ENCODE measurements around the gene NUBP2. TPM values are rescaled to one million over a fixed set of nuclear protein-coding genes. Genes with fewer than 3 reads are reported as not detected.

Gene NUBP2
- total RNA-seq, 1 experiment from 2014 or later: 103 TPM

DNA sequence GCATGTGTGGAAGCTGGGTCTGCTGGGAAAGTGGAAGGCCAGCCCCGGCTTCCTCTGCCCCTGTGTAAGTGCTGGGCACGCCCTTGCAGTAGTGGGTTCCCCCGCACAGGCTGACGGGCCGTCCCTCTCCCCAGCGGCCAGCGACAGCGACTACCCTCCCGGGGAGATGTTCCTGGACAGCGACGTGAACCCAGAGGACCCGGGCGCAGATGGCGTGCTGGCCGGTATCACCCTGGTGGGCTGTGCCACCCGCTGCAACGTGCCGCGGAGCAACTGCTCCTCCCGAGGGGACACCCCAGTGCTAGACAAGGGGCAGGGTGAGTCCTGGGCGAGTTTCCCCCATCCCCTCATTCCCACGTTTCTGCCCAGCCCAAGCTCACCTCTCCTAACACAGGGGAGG, 16.9 kb upstream of the NUBP2 start:
- TF ChIP-seq ZFX (IDR thresholded peaks at IDR 0.05): no peak
- TF ChIP-seq CEBPB (IDR thresholded peaks at IDR 0.05; ENCODE audit: low read depth): no peak
- TF ChIP-seq YY1 (IDR thresholded peaks at IDR 0.05; ENCODE audit: extremely low read depth, insufficient replicate concordance, low read depth, low read length): no peak
- no peak for TF ChIP-seq SP1 (IDR thresholded peaks at IDR 0.05; ENCODE audit: low read depth)
- no peak for TF ChIP-seq ZNF274 (IDR thresholded peaks at IDR 0.05; ENCODE audit: low read depth, low read length)
- TF ChIP-seq CBX3 (IDR thresholded peaks at IDR 0.05; ENCODE audit: low read depth): no peak
- no peak for TF ChIP-seq POLR2A (IDR thresholded peaks at IDR 0.05; ENCODE audit: borderline replicate concordance, extremely low read depth, insufficient read depth, insufficient read length)
- no peak for TF ChIP-seq POLR2AphosphoS5 (IDR thresholded peaks at IDR 0.05; ENCODE audit: low read depth, low read length)
- TF ChIP-seq, protein P1, sequence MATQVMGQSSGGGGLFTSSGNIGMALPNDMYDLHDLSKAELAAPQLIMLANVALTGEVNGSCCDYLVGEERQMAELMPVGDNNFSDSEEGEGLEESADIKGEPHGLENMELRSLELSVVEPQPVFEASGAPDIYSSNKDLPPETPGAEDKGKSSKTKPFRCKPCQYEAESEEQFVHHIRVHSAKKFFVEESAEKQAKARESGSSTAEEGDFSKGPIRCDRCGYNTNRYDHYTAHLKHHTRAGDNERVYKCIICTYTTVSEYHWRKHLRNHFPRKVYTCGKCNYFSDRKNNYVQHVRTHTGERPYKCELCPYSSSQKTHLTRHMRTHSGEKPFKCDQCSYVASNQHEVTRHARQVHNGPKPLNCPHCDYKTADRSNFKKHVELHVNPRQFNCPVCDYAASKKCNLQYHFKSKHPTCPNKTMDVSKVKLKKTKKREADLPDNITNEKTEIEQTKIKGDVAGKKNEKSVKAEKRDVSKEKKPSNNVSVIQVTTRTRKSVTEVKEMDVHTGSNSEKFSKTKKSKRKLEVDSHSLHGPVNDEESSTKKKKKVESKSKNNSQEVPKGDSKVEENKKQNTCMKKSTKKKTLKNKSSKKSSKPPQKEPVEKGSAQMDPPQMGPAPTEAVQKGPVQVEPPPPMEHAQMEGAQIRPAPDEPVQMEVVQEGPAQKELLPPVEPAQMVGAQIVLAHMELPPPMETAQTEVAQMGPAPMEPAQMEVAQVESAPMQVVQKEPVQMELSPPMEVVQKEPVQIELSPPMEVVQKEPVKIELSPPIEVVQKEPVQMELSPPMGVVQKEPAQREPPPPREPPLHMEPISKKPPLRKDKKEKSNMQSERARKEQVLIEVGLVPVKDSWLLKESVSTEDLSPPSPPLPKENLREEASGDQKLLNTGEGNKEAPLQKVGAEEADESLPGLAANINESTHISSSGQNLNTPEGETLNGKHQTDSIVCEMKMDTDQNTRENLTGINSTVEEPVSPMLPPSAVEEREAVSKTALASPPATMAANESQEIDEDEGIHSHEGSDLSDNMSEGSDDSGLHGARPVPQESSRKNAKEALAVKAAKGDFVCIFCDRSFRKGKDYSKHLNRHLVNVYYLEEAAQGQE (IDR thresholded peaks at IDR 0.05; ENCODE audit: low read depth): no peak
- no peak for TF ChIP-seq EZH2 (IDR thresholded peaks at IDR 0.05)
- TF ChIP-seq, protein P2, sequence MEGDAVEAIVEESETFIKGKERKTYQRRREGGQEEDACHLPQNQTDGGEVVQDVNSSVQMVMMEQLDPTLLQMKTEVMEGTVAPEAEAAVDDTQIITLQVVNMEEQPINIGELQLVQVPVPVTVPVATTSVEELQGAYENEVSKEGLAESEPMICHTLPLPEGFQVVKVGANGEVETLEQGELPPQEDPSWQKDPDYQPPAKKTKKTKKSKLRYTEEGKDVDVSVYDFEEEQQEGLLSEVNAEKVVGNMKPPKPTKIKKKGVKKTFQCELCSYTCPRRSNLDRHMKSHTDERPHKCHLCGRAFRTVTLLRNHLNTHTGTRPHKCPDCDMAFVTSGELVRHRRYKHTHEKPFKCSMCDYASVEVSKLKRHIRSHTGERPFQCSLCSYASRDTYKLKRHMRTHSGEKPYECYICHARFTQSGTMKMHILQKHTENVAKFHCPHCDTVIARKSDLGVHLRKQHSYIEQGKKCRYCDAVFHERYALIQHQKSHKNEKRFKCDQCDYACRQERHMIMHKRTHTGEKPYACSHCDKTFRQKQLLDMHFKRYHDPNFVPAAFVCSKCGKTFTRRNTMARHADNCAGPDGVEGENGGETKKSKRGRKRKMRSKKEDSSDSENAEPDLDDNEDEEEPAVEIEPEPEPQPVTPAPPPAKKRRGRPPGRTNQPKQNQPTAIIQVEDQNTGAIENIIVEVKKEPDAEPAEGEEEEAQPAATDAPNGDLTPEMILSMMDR (IDR thresholded peaks at IDR 0.05 in 2 of 3, conservative IDR thresholded peaks at IDR 0.05 in 1 of 3; ENCODE audit: borderline replicate concordance in 1 of 3, insufficient read depth in 1 of 3, low read depth in 2 of 3, low read length in 2 of 3): no peak
- TF ChIP-seq, protein P3, sequence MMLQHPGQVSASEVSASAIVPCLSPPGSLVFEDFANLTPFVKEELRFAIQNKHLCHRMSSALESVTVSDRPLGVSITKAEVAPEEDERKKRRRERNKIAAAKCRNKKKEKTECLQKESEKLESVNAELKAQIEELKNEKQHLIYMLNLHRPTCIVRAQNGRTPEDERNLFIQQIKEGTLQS (IDR thresholded peaks at IDR 0.05): no peak
- TF ChIP-seq SRF (IDR thresholded peaks at IDR 0.05; ENCODE audit: low read depth): no peak
- no peak for TF ChIP-seq EZH2phosphoT487 (IDR thresholded peaks at IDR 0.05; ENCODE audit: borderline replicate concordance)
- TF ChIP-seq ELF1 (IDR thresholded peaks at IDR 0.05; ENCODE audit: borderline replicate concordance, low read depth): no peak
- ATAC-seq (no peak), DNase-seq (ENCODE audit: low read depth, low spot score) (no peak)
- Histone ChIP-seq H3K79me2 (ENCODE audit: insufficient read depth, low read length) (peaks cover 10% of the 10 kb centered on the region; the same call in 1 of the 2 replicates), H3K4me1 (ENCODE audit: control insufficient read depth in 1 of 2, insufficient read depth in 2 of 2, low read length in 2 of 2) (peaks cover 16 to 31% of the 10 kb centered on the region in 2 experiments), H3K4me2 (ENCODE audit: low read length) (no peak overlapping the region), H3K9ac (ENCODE audit: low read length) (no peak overlapping the region), H3K27me3 (ENCODE audit: insufficient read depth, low read length) (no peaks in the 10 kb centered on the region), H3K9me2 (ENCODE audit: insufficient read depth) (no peaks in the 10 kb centered on the region), H3K4me3 (replicated peaks in 1 of 2; ENCODE audit: low read depth in 1 of 2, low read length in 2 of 2) (no peak overlapping the region), H2AFZ (ENCODE audit: low read depth, low read length, poor library complexity, severe bottlenecking) (no peak overlapping the region), H3K36me3 (ENCODE audit: control insufficient read depth in 1 of 2, insufficient read depth in 2 of 2, low read length in 2 of 2) (peaks cover 5 to 13% of the 10 kb centered on the region in 2 experiments; a peak in 2 of 4 replicates), H3K27ac (ENCODE audit: low read depth, low read length) (no peak overlapping the region), H4K20me1 (ENCODE audit: insufficient read depth) (peaks cover 5% of the 10 kb centered on the region; the same call in 1 of the 2 replicates), H3K9me3 (ENCODE audit: control insufficient read depth in 1 of 2, insufficient read depth in 1 of 2, low read depth in 1 of 2, low read length in 2 of 2) (no peaks in the 10 kb centered on the region)
- ChIA-PET POLR2A (interaction anchor here (1.1 kb wide), 1 partner anchor 42 kb away, joined by 3 read pairs; no protein-coding TSS in a partner anchor), RAD21 (ENCODE audit: low non-redundant PET in 1 of 2, low total read pairs in 2 of 2, uncharacterized antibody in 2 of 2, unreplicated experiment in 2 of 2) (no interaction called here), CTCF (no interaction called here)
- BruUV-seq (replicated peaks): no TSS peak
- intact Hi-C loops (cut with micrococcal nuclease): no loop called here
